Peyer's patch (tissue), 4 donors: ENCODE data around the gene CCDC92B. TPM values are rescaled to one million over a fixed set of nuclear protein-coding genes. Genes with fewer than 3 reads are reported as not detected.

Experiments used
- DNase-seq, 3 donors: peaks; one replicate each; pipeline ENCODE4 v3.0.0-alpha.2; 2017 to 2019
- H3K27ac ChIP-seq, 4 donors: fragments of 200-600 bp; sonication (generic); one replicate each; pipeline ENCODE4 v1.5.1; 2016 to 2019
- H3K27me3 ChIP-seq, 2 donors: fragments of 200-600 bp; sonication (generic); one replicate each; pipeline ENCODE4 v1.5.1; 2019
- H3K36me3 ChIP-seq, 3 donors: fragments of 200-600 bp; sonication (generic); one replicate each; pipeline ENCODE4 v1.5.1; 2016 to 2019
- H3K4me1 ChIP-seq, 4 donors: fragments of 200-600 bp; sonication (generic); one replicate each; pipeline ENCODE4 v1.5.1; 2016 to 2019
- H3K4me3 ChIP-seq, 4 donors: fragments of 200-600 bp; sonication (generic); 1 replicate in 3 of 4; 2 replicates in 1 of 4; pipeline ENCODE4 v1.5.1; 2016 to 2019; ENCODE audit warnings: mild to moderate bottlenecking in 1 of 4
- H3K9me3 ChIP-seq, 4 donors: fragments of 200-600 bp; sonication (generic); one replicate each; pipeline ENCODE4 v1.5.1; 2016 to 2019; ENCODE audit warnings: mild to moderate bottlenecking in 1 of 4
- POLR2A ChIP-seq, 2 donors: fragments of 450-650 bp; IDR thresholded peaks; one replicate each; pipeline ENCODE4 v1.5.1; 2017; ENCODE audit warnings: antibody characterized with exemption in 2 of 2, mild to moderate bottlenecking in 2 of 2, moderate library complexity in 2 of 2
- total RNA-seq, 4 donors: library from RNA; depleted of rRNA; stranded (reverse); fragments of >200 nt; gene quantifications; one replicate each; pipeline ENCODE4 v1.1.0, GENCODE V29; 2016
- TF ChIP-seq, protein P1 (sequence below), 6 experiments: fragments of 450-650 bp in 4 of 6; fragments of 200-600 bp in 2 of 6; sonication (generic) in 1 of 6; IDR thresholded peaks; one replicate each; pipeline ENCODE4 v1.5.1; 2017 to 2019; ENCODE audit warnings: antibody characterized with exemption in 6 of 6, mild to moderate bottlenecking in 3 of 6, moderate library complexity in 1 of 6

The CCDC92B gene
- total RNA-seq, 4 donors from 2014 or later = 1.5 to 1.6 TPM; not detected in 2

DNA sequence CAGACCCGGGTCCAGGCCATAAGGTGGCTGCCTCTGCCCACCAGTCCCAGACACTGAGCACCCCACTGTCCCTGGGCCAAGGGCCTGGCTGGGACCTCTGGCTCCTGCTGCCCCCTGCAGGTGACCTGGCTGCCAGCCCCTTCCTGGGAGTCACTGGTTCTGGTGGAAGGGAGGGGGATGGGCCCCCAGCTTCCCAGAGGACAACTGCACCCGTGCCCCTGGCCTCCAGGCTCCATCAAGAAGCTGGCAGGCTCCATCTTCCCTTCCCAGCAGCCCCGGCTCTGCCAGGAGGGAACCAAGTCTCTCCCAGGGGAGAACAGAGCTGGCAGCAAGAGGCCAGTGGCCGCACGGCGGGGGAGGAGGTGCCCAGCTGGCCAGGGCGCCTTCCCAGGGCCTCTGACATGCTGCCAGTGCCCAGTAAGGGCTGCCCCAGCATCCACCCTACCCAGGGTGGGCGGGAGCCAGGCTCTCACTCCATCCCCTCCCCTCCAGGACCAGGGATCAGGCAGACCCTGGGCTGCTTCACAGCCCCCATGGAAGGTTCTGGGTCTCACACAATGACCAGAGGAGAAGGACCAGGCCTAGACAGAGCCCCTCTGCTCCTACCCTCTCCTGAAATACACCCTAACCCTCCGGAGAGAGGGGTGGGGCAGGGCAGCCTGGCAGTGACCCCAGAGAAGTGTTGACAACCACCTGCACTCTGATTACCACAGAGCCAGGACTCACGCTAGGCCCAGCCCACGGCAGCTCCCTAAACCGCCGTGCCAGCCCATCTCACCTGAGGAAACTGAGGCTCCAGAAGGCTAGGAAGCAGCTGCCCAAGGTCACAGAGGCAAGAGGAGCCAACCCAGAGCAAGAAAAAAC, 41.5 kb downstream of the CCDC92B start:
- Histone ChIP-seq H3K4me3 (peak overlapping the region in 2 of 4 donors; percentile 13 to 78), H3K27me3 (no peaks in the 10 kb centered on the region), H3K36me3 (peaks cover 0 to 16% (median 0%) of the 10 kb centered on the region in 3 donors), H3K4me1 (peaks cover 0 to 54% (median 22%) of the 10 kb centered on the region in 4 donors), H3K27ac (peak overlapping the region in 2 of 4 donors; percentile 30 to 77), H3K9me3 (no peaks in the 10 kb centered on the region)
- TF ChIP-seq, protein P1, sequence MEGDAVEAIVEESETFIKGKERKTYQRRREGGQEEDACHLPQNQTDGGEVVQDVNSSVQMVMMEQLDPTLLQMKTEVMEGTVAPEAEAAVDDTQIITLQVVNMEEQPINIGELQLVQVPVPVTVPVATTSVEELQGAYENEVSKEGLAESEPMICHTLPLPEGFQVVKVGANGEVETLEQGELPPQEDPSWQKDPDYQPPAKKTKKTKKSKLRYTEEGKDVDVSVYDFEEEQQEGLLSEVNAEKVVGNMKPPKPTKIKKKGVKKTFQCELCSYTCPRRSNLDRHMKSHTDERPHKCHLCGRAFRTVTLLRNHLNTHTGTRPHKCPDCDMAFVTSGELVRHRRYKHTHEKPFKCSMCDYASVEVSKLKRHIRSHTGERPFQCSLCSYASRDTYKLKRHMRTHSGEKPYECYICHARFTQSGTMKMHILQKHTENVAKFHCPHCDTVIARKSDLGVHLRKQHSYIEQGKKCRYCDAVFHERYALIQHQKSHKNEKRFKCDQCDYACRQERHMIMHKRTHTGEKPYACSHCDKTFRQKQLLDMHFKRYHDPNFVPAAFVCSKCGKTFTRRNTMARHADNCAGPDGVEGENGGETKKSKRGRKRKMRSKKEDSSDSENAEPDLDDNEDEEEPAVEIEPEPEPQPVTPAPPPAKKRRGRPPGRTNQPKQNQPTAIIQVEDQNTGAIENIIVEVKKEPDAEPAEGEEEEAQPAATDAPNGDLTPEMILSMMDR (IDR thresholded peaks at IDR 0.05) = peak in 4 of 6 experiments; percentile 8 to 38 (median 28)
- no peak for TF ChIP-seq POLR2A (IDR thresholded peaks at IDR 0.05)
- no peak for DNase-seq

DNA sequence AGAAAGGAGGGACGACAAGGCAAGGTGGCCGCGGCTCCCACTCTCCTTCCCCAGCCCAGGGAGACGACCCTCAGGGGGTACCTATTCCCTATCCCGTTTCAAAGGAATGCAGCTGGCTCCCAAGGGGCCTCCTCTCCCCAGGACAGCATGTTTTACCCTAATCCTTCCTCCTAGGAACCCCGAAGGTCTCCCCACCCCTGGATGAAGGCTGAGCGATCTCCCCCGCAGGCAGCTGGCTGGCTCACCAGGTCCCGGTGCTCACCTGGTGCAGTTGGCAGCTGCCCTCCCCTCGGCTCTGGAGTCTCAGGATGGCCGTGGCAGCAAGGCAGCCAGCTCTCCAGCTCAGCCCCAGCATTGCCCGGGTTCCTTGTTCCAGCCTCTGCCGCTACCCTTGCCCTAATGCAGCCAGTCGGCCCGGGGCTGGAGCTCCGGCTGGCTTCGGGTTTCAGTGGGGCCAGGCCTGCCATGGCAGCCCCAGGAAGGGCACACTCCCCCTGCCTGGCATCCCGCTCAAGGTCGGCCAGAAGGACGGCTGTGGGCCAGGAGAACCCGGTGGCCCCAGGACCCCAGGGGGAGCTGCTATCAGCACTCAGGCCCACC, 42.4 kb downstream of the CCDC92B start:
- Histone ChIP-seq H3K4me3 (no peak overlapping the region), H3K36me3 (peaks cover 0 to 25% (median 0%) of the 10 kb centered on the region in 3 donors), H3K27me3 (no peaks in the 10 kb centered on the region), H3K4me1 (peaks cover 0 to 46% (median 21%) of the 10 kb centered on the region in 4 donors), H3K27ac (no peak overlapping the region), H3K9me3 (no peaks in the 10 kb centered on the region)
- no peak for TF ChIP-seq POLR2A (IDR thresholded peaks at IDR 0.05)
- TF ChIP-seq, protein P1 (IDR thresholded peaks at IDR 0.05) = no peak
- DNase-seq = peak in 1 of 3 donors; percentile 44

- H3K27ac ChIP-seq = no peak overlapping the region
- TF ChIP-seq, protein P1 (IDR thresholded peaks at IDR 0.05) = no peak
- TF ChIP-seq POLR2A (IDR thresholded peaks at IDR 0.05) = no peak
- H3K4me1 ChIP-seq = peaks cover 0 to 46% (median 21%) of the 10 kb centered on the region in 4 donors
- DNase-seq = peak in 1 of 3 donors; percentile 44
- no peaks in the 10 kb centered on the region for H3K27me3 ChIP-seq
- peaks cover 0 to 34% (median 0%) of the 10 kb centered on the region in 3 donors for H3K36me3 ChIP-seq
- H3K4me3 ChIP-seq = no peak overlapping the region
- no peaks in the 10 kb centered on the region for H3K9me3 ChIP-seq
Observed at GRCh38 chr17:2705888-2706795, 43.3 kb downstream of the CCDC92B start.

- Histone ChIP-seq H3K4me1 (peaks cover 0 to 41% (median 15%) of the 10 kb centered on the region in 4 donors), H3K27ac (no peak overlapping the region), H3K4me3 (no peak overlapping the region), H3K36me3 (peaks cover 0 to 43% (median 0%) of the 10 kb centered on the region in 3 donors), H3K27me3 (no peaks in the 10 kb centered on the region), H3K9me3 (no peaks in the 10 kb centered on the region)
- peak in 1 of 3 donors; percentile 37 for DNase-seq
- no peak for TF ChIP-seq POLR2A (IDR thresholded peaks at IDR 0.05)
- TF ChIP-seq, protein P1 (IDR thresholded peaks at IDR 0.05) = no peak
Observed at GRCh38 chr17:2705263-2705662, 44.2 kb downstream of the CCDC92B start.

GRCh38 chr17:2704890-2705248, 44.6 kb downstream of the CCDC92B start:
- Histone ChIP-seq H3K4me3 (no peak overlapping the region), H3K9me3 (no peaks in the 10 kb centered on the region), H3K27me3 (no peaks in the 10 kb centered on the region), H3K4me1 (peaks cover 0 to 37% (median 11%) of the 10 kb centered on the region in 4 donors), H3K27ac (no peak overlapping the region), H3K36me3 (peaks cover 0 to 47% (median 0%) of the 10 kb centered on the region in 3 donors)
- peak in 1 of 3 donors; percentile 42 for DNase-seq
- TF ChIP-seq, protein P1 (IDR thresholded peaks at IDR 0.05) = no peak
- no peak for TF ChIP-seq POLR2A (IDR thresholded peaks at IDR 0.05)
